GM18870 (cell line): Measurements from ENCODE around the gene VWA8.
"Not testable (repeated sequence)": the region's sequence is repeated elsewhere in the genome, so short reads cannot be mapped to it uniquely, and the experiment has no call there.

Experiments
- ATAC-seq: cut with Tn5 transposase; IDR thresholded peaks from one replicate; pipeline ENCODE4 v1.9.1; 2021; ENCODE audit warnings: moderate library complexity; ENCODE audit not compliant: unreplicated experiment

Gene VWA8

DNA sequence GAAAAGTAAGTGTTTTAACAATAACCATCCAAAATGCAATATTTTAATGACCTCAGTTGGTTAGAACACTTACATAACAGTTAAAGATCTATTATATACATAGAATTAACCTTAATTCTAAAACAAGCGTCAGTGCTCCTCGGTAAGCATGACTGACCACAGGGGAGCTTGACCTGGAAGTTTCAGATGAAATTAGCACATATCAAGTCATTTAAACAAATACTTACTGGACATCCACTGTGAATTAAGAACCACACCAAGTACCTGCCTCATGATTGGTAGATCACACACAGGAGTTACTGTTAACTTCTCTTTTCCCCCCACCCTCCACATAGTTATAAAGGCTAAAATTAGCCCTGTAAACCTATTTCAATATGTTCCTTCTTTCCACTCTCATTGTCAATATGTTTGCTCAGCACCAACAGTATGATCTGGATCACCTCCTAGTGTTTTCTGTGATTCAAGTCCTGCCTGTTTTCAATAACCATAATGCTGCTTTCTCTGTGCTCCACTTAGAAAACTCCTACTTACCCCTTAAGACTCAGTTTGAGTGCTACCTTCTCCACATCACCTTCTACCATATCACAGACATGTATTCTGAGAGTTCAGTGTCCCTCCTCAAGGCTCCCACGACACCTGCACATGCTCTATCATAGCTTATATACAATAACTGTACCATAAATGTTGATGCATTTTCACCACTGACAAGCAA lies 209.0 kb downstream of the VWA8 start:
- ATAC-seq: no peak

DNA sequence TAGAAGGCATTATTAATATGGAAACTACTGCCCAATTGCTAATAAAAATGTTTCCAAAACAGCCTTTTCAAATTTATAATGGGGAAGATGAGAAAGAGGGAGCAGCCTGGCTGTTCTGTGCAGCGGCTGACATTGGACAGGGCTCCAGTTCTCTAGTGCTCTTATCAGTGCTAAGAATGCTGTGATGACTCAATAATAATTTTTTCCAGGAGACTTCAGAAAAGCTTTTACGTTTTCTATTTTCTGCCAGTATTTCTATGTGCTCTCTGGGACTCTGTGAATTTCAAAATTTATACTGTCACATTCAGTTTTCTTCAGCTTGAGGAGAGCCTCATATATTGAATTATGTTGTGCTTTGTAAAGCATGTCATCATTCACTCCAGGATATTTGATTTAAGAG lies 209.6 kb downstream of the VWA8 start:
- no peak for ATAC-seq

DNA sequence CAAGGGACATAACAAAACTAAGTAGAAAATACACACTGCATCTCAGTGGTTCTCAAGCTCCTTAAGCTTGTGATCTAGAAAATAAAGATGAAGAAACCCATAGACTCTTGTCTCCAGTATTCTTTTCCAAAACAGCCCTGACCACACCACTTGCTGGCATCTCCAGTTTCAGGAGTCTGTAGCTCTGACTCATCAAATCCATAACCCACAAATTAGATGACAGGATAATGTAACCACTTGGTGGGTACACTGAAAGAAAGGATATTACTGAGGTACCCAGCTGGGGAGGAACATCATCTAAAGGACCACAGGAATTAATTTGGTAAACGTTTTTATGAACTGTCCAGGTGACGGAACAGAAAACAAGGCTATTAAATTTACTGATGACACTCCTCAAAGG lies 214.7 kb downstream of the VWA8 start:
- no peak for ATAC-seq

DNA sequence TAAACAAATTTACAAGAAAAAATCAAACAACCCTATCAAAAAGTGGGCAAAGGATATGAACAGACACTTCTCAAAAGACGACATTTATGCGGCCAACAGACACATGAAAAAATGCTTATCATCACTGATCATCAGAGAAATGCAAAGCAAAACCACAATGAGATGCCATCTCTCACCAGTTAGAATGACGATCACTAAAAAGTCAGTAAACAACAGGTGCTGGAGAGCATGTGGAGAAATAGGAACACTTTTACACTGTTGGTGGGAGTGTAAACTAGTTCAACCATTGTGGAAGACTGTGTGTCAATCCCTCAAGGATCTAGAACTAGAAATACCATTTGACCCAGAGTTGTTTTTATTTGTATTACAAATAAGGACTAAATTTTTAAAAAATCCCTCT lies 215.4 kb downstream of the VWA8 start:
- ATAC-seq: not testable (repeated sequence)

DNA sequence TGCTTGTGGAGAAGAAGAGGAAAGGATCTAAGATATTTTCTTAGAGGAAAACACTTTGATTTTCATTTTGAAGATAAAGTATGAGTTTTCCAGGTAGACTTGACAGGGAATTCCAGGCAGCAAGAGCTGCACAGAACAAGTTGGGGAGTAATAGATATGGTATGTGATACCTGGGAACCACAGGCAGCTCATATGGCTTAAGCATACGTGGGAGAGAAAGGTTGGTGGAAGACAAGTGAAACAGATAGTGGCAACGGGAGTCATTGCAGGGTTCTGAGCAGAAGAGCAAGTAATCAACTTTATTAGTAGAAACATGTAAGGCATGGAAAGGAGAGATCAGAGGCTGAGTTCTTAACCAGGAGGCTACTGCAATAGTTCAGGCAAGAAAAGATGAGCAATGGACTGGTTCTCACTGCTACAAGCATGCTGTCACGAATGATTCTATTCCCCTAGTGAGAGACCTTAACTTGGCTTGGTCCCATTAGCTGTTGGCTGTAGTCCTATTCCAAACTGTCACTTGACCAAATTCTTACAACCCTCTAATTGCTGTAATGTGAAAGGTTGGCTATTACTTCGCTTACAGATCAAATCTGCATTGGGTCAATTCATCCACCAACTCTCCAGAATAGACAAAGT lies 217.9 kb downstream of the VWA8 start:
- ATAC-seq: no peak

DNA sequence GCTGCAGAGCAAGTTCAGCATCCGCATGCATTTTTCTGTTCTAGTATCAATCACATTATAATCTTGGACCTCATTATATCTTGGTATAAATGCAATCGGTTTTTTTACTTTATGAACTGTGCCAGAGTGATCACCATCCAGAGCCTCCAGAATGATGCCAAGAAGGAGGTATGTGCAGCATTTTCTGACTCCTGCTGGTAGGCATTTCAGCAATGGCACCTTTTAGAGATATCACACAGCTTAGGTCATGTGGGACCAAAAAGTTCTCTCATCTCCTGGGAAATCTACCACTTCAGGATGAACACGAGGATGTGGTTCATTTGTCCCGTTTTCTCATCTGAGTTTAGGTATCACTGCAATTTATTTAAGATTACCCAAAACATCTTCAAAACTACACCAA lies 220.4 kb downstream of the VWA8 start:
- no peak for ATAC-seq

DNA sequence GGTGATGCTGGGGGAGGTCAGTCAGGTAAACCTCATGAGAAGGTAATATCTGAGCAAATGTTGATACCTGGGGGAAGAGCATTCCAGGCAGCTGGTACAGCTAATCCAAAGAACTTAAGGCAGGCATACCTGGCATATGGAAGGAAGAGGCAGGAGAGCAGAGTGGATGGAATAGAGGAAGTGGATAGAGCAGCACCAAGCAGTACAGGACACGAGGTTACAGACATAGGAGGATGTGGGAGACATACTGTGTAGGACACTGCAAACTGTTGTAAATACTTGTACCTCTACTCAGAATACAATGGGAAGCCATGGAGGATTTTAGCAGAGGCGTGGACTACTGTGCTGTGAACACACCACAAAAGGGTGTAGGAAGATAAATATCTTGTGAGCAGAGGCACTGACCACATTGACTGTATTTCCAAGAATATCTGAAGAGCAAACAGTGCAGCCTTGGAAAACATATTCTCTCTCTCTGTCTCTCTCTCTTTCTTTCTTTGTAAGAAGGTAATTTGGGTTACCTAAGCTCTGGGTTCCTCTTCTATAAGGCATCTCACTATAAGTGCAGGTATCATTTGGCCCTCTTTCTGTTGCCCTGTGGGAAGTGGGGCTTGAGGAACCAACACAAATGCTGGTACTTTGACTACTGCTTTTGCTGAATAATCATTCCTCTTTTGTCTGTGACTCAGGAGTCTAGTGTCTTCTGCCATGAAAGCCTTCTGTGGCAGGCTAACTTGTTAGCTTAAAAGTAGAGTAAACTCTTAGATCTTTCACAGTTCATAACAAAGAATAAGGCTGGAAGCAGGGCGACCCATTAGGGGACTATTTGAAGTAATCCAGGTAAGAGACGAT lies 238.0 kb downstream of the VWA8 start:
- ATAC-seq: no peak

DNA sequence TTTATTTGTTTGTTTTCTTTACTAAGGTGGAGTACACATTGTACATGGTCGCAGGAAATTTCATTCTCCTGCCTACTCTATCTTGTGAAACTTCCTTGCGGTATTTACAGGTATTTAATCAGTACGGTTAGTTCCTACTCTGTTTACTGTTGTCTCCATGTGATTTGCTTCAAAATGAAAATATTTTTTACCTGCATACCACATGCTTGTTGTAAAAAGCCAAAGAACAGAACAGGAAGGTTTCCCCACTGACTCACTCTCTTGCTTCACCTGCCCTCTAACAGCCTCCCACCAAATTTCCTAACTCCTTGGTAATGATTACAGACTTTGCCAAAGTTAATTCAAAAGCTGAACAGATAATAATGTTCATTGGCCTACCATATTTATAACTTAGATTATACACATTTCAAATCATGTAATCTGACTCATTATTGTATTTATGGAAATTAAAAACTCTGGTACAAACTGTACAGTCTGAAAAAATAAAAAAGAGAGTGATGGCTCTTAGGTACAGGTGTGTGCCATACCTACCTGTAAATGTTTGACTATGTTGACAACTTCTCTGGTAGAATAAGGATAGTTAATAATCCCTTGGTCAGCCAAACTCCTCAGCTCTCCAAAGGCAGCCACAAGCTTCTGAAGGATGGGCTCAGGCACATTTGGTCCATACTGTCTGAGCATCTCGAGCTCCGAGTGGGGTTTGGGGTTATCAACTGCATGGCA lies 239.9 kb downstream of the VWA8 start:
- no peak for ATAC-seq

DNA sequence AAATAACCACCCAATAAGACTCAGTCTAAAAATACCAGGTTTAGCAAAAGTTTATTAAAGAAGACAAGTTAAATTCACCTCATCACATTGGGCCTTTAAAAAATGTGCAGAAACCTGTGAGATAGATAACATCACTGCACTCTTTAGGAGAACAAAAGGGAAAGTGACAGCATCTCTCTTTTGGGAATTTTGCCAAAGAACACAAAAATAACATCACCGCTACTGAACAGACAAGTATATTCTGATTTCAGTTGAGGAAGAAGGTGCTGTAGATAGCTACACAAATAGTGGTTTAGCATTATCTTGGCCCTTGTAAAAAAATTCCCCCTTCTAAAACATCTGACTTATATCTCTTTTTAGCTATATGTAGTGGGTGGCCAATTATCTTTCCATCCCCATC lies 244.7 kb downstream of the VWA8 start:
- no peak for ATAC-seq

DNA sequence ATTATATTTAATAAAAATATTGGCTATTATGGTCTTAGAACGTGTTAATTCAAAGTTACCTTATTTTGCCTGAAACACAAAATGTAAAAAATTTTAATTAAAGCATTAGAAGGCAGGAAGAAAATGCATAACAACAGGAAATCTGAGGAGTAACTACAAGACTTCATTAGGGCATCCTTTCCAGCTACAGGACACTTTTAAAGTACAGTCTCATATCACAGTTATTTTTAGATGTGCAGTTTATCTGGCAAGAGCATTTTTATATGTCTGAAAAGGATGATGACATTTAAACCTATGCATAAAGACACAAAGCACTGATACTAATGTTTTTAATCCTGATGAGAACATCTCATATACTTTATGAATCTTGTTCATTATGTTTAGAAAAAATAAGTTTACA lies 247.5 kb downstream of the VWA8 start:
- no peak for ATAC-seq

DNA sequence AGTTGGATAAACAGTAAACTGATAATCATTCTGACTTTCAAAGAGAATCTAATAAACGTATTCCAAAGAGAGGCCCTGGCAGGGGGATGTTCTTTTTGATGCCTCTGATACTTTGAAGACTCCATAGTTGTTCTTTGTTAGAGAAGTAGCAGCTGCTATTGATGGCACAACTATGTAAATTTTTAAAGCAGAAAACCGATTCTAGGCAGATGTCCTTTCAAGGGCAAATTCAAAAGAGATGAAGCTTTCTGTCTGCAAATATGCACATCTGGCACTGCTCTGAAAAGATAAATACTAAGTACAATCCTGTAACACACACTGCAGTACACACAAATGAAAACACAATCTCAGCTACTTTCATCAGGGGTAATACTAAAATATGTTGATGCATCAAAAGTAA lies 250.1 kb downstream of the VWA8 start:
- ATAC-seq: no peak

DNA sequence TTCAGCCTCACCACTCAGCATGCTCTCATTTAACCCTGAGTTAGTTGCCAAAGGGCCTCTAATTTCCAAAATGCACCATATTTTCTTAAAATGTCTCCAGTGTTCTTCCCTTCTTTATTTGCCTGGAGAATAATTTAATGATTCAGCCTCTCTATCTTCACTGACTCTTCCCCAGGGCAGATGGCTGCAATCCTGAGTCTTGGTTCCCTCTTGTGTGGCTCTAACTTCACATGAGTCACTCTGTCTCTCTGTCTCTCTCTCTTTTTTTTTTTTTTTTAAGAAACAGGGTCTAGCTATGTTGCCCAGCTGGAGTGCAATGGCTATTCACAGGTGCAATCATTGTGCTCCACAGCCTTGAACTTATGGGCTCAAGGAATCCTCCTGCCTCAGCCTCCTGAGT lies 251.4 kb downstream of the VWA8 start:
- no peak for ATAC-seq

DNA sequence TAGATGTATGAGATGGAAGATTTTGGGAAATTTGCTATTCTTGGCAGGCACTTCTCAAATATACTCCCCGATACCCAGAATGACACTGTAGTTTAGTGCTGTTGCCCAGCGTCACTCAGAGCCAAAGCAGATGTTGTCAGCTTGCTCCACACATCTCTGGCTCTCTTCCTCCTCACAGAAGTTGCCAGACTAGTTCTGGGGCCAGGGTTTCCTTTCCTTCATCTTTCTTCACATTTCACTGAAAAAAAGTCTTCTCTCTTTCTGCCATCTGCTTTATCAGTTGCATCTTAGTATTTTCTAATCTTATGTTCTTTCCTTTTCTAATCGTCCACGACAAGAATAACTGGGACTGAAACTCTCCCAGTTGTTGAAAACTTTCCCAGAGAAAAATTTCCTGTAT lies 252.2 kb downstream of the VWA8 start:
- no peak for ATAC-seq

DNA sequence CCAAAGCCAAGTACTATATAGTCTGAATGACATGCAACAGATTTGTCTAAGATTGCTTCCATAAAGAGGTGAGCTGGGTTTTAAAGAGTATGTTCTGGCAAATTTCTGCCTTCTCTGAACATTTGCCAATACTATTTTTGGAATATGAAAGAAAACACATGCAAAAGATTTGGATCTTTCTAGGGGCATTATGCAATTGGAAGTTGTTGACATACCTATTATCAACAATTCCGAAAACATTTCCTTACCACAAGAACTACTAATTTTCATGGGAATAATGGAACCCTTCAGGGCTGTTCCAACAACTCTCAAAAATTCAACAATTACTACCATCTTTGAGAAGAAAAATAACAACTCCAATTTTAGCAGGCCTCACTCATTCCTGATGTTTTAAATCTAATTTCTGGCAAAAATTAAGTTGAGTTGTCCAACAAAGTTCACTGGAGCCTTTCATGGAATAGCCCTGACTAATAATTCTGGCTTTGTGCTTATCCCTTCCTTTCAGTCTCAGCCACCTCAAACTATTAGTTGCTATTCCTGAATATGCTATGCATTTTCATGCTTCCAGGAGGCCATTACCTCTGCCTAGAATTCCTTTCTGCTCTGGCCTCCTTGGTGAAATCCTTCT lies 253.6 kb downstream of the VWA8 start:
- no peak for ATAC-seq

DNA sequence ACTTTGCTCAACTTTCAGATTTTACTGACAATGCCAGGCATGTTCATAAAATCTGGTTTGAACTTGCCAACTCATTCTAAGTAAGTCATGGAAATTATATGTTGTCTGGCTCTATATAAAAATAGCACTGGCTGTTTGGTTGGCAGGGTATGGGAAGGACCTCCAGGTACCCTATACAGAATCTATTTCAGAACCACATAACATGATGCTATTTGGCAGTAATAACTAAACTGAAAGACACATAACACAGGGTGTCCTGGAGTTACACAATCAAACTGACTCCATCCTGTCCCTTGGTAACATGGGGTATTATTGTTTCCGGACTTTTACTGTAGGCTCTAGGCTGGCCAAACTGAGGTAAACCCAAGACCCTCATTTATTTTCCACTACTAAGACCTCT lies 254.8 kb downstream of the VWA8 start:
- ATAC-seq: no peak

DNA sequence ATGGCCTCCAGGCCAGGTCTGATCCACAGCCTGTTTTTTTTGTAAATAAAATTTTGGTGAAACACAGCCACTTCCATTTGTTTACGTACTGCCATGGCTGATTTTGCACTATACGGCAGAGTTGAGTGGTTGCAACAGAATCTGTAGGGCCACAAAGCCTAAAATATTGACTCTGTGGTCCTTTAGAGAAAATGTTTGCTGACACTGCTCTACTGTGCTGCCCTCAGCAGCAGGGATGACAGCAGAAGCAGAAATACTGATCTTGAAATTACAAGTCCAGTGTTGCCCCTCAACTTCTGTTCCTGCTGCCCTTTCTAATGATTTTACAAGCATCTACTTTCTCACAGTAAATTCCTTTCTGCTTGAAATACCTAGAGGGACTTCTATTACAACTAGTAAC lies 258.4 kb downstream of the VWA8 start:
- no peak for ATAC-seq

DNA sequence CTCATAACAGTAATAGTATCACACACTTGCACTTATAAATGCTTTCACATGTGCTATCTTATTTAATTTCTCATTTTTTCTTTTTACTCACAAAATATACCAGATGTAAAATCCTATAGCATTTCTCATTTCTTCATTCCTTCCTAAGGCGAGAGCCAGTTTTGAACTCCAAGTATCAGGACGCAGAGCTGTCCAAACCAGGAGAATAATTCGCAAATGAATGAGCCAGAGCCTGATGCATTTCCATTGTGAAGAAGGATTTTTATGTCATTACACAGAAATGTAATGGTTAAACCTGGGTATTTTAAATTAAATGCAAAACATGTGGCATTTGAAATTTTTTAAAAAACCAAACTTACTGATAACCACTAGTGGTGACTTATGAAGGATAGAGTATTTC lies 259.2 kb downstream of the VWA8 start:
- ATAC-seq: no peak

DNA sequence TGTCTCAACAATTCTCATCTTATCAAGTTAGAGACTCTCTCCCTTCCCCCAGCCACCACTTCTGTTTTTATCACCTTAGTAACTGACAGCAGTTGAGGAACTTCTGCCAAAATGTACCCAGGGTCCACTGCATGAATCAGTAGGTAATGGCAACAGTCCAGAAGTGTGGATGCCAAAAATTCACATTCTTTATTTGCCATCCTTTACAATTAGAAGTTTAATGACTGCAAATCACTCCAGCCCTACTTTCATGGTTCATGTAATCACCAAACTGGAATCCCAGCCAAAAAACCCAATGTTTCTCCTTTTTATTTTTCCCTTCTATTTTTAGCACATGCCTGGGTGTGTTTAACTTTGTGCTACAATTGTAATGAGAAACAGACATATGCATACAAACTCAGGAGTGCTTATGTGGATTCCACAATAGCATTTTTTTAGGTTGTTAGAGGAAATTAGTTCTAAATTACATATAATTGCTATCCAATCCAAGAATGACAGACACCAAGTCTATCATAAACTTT lies 260.1 kb downstream of the VWA8 start:
- no peak for ATAC-seq

DNA sequence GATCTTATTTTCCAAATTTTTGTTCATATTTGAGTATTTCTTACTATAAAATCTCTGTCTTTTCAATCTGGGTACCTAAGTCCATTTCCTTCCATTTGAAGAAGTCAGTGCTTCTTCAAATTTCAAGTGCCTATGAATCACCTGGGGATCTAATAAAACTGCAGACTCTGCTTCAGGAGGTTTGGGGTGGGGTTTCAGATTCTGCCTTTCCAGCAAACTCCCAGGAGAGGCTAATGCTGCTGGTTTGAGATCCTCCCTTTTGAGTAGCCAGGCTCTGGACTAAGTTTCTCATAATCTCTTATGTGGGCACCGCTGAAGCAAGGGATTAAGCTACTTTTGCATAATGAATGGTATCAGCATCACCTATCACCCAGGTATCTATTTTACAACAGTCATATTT lies 261.1 kb downstream of the VWA8 start:
- no peak for ATAC-seq

DNA sequence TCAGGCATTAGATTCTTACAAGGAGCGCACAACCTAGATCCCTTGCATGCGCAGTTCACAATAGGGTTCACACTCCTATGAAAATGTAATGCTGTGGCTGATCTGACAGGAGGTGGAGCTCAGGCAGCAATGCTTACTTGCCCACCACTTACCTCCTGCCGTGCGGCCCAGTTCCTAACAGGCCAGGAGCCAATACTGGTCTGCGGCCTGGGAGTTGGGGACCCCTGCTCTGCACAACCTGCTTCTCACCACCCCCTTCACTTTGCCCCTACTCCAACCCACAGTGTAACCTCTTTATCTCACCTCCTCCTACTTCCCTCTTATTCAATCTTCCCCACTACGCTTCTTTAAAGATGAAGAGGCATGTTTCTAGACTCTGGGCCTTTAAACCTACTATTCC lies 263.3 kb downstream of the VWA8 start:
- ATAC-seq: no peak
